ENCODE measurements around the gene PTPRO. TPM values are rescaled to one million over a fixed set of nuclear protein-coding genes. Genes with fewer than 3 reads are reported as not detected.

The PTPRO gene
- total RNA-seq, 6 experiments from 2014 or later, result 0.07 to 0.19 (median 0.09) TPM; not detected in 1

- H3K4me3 Mint-ChIP-seq, result no peak overlapping the region
- no peaks in the 10 kb centered on the region for H3K9me3 Mint-ChIP-seq
- TF ChIP-seq CTCF (IDR thresholded peaks at IDR 0.05), result no peak
- H3K27ac Mint-ChIP-seq, result no peak overlapping the region
- H3K27me3 Mint-ChIP-seq (ENCODE audit: insufficient read depth), result peaks cover 15% of the 10 kb centered on the region
- H3K36me3 Mint-ChIP-seq (ENCODE audit: low read depth), result no peaks in the 10 kb centered on the region
- no peak for DNase-seq
- H3K4me1 Mint-ChIP-seq (ENCODE audit: low read depth), result no peaks in the 10 kb centered on the region
Measured at GRCh38 chr12:15520083-15520482, 197.8 kb downstream of the PTPRO start.

DNA sequence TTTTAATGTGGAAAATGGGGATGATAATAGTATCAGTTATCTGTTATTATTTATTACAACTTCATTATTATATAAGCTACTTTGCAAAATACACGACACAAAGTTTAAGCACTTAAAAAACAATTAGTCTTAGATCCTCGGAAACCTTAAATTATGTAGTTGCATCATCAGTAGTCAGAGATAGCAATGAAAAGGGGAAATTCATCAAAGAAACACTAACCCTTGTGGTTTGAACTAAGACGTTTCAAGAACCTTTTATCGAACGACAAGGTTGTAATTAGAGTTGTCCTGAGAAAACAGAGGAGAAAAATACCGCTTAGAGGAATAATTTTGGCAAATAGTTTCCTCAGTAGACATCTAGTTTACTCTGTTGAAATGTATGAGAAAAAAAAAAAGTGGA lies 198.5 kb downstream of the PTPRO start:
- peaks cover 18% of the 10 kb centered on the region for H3K27me3 Mint-ChIP-seq (ENCODE audit: insufficient read depth)
- H3K4me3 Mint-ChIP-seq, result no peak overlapping the region
- H3K27ac Mint-ChIP-seq, result no peak overlapping the region
- H3K4me1 Mint-ChIP-seq (ENCODE audit: low read depth), result no peaks in the 10 kb centered on the region
- H3K9me3 Mint-ChIP-seq, result no peaks in the 10 kb centered on the region
- no peaks in the 10 kb centered on the region for H3K36me3 Mint-ChIP-seq (ENCODE audit: low read depth)
- TF ChIP-seq CTCF (IDR thresholded peaks at IDR 0.05), result no peak
- no peak for DNase-seq

DNA sequence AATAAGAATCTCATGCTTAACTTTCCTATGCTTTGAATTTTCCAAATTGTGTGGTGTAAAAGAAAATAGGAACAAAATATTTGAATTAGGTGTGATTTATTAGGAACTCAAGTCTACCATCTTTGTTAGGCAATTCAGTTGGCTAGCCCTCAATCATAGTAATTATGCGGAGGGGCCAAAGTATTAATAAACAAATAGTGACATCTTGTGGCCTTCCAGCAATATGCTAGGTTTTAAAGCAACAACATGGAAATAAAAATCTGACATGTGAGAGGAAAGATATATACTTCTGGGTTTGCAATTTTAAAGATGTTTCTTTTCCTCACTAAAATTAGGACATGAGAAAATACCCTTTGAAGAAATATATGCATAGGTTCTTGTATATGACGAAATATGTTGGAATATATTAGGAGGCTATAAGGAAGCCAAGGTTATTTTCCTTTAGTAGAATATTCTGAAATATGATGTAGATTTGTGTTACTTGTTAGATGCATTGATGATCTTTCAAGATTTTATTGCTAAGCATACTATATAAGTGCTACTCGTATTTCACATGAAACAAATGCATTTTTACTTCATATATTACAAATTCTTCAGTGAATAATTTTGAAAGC lies 200.4 kb downstream of the PTPRO start:
- TF ChIP-seq CTCF (IDR thresholded peaks at IDR 0.05), result peak; percentile 81
- peak; percentile 52 for DNase-seq
- no peak overlapping the region for H3K27ac Mint-ChIP-seq
- H3K36me3 Mint-ChIP-seq (ENCODE audit: low read depth), result no peaks in the 10 kb centered on the region
- H3K27me3 Mint-ChIP-seq (ENCODE audit: insufficient read depth), result peaks cover 22% of the 10 kb centered on the region
- no peaks in the 10 kb centered on the region; the same call in 1 of the 2 replicates for H3K9me3 Mint-ChIP-seq
- no peak overlapping the region for H3K4me3 Mint-ChIP-seq
- peaks cover 9% of the 10 kb centered on the region for H3K4me1 Mint-ChIP-seq (ENCODE audit: low read depth)

DNA sequence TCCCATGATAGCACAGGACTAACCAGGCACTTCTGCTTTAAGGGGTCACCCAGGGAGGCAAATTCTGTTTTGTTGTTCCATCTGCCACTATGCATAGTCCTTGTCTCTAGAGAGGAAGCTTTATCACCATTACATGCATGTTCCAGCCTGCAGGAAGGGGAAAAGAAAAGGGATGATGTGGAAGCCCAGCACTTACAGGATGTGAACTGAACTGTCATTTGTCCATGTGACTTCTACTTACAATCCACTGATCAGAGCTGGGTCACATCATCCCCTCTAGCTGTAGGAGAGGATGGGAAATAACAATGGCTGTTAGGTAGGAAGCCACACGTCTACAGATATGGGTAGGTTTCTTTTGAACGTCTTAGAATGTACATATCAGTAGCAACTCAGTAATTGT lies 203.1 kb downstream of the PTPRO start:
- Mint-ChIP-seq H3K4me1 (ENCODE audit: low read depth) (peaks cover 17% of the 10 kb centered on the region), H3K27me3 (ENCODE audit: insufficient read depth) (peaks cover 15% of the 10 kb centered on the region), H3K9me3 (no peaks in the 10 kb centered on the region; the same call in 1 of the 2 replicates), H3K36me3 (ENCODE audit: low read depth) (no peaks in the 10 kb centered on the region), H3K27ac (no peak overlapping the region), H3K4me3 (no peak overlapping the region)
- no peak for DNase-seq
- no peak for TF ChIP-seq CTCF (IDR thresholded peaks at IDR 0.05)

- H3K27ac Mint-ChIP-seq, result no peak overlapping the region
- no peaks in the 10 kb centered on the region; the same call in 1 of the 2 replicates for H3K9me3 Mint-ChIP-seq
- H3K4me1 Mint-ChIP-seq (ENCODE audit: low read depth), result peaks cover 23% of the 10 kb centered on the region
- H3K27me3 Mint-ChIP-seq (ENCODE audit: insufficient read depth), result peaks cover 15% of the 10 kb centered on the region
- no peak for TF ChIP-seq CTCF (IDR thresholded peaks at IDR 0.05)
- no peaks in the 10 kb centered on the region for H3K36me3 Mint-ChIP-seq (ENCODE audit: low read depth)
- DNase-seq, result no peak
- no peak overlapping the region for H3K4me3 Mint-ChIP-seq
Measured at GRCh38 chr12:15526033-15526432, 203.7 kb downstream of the PTPRO start.
